ENCODE data around the gene GIMAP8. TPM values are rescaled to one million over a fixed set of nuclear protein-coding genes. Genes with fewer than 3 reads are reported as not detected.

Gene GIMAP8
- total RNA-seq = 77.3 and 104 TPM in 2 replicates

GRCh38 chr7:150450491-150451001, at the start of gene GIMAP8:
Gene GIMAP8, plus strand, starts transcription at chr7:150450630. Its CDS starts 16,069 bp downstream, at chr7:150466699.

GRCh38 chr7:150514748-150515222, 64.4 kb downstream of the GIMAP8 start, which contains the start of gene GIMAP7:
Gene GIMAP7, plus strand, starts transcription at chr7:150514872. Its CDS starts 5,103 bp downstream, at chr7:150519975.

Other genes with a start within 250 kb of the GIMAP8 start
- gene LRRC61, start 127.3 kb upstream of the GIMAP8 start, total RNA-seq = 0.65 and 1.2 TPM in 2 replicates
- 1.5 and 1.6 TPM in 2 replicates for gene ACTR3C, start 127.1 kb upstream of the GIMAP8 start, total RNA-seq
- gene RARRES2, start 109.0 kb upstream of the GIMAP8 start, total RNA-seq = not detected in 2 replicates
- gene REPIN1, start 81.8 kb upstream of the GIMAP8 start, total RNA-seq = 72.2 and 75.7 TPM in 2 replicates
- gene ZNF775, start 71.3 kb upstream of the GIMAP8 start, total RNA-seq = 6.8 and 7.3 TPM in 2 replicates
- gene GIMAP7, start 64.2 kb downstream of the GIMAP8 start, total RNA-seq = 46.1 and 57.9 TPM in 2 replicates
- gene GIMAP4, start 116.8 kb downstream of the GIMAP8 start, total RNA-seq = 332 and 504 TPM in 2 replicates
- gene GIMAP6, start 181.8 kb downstream of the GIMAP8 start, total RNA-seq = 115 and 116 TPM in 2 replicates
- gene GIMAP2, start 235.1 kb downstream of the GIMAP8 start, total RNA-seq = 44.5 and 93.8 TPM in 2 replicates

Measured in epithelial cell of umbilical artery (primary cell).